DOHH2 (cell line): ENCODE measurements around the gene CCR7.

Experiments used
- H3F3A ChIP-seq: fragments of 200-600 bp; sonication (generic), shearing (Covaris generic); 2 replicates; pipeline ENCODE4 v1.6.0; 2016; ENCODE audit warnings: antibody characterized with exemption, mild to moderate bottlenecking; ENCODE audit not compliant: control insufficient read depth, insufficient read depth
- H3K27ac ChIP-seq: fragments of 200-600 bp; sonication (generic); 2 replicates; pipeline ENCODE4 v1.5.1; 2014; ENCODE audit warnings: low read depth, mild to moderate bottlenecking, low read length, moderate library complexity
- H3K27me3 ChIP-seq: fragments of 200-600 bp; sonication (generic); 2 replicates; pipeline ENCODE4 v1.6.1; 2014; ENCODE audit warnings: mild to moderate bottlenecking, low read length, mixed read lengths; ENCODE audit not compliant: control insufficient read depth
- H3K36me3 ChIP-seq: fragments of 200-600 bp; sonication (generic); 2 replicates; pipeline ENCODE4 v1.6.1; 2014; ENCODE audit warnings: mild to moderate bottlenecking, low read length, moderate library complexity, mixed read lengths; ENCODE audit not compliant: control insufficient read depth
- H3K4me1 ChIP-seq: fragments of 200-600 bp; sonication (generic); 2 replicates; pipeline ENCODE4 v1.6.1; 2014; ENCODE audit warnings: mild to moderate bottlenecking, low read length, mixed read lengths; ENCODE audit not compliant: control insufficient read depth
- H3K4me2 ChIP-seq: fragments of 200-600 bp; sonication (generic); 2 replicates; pipeline ENCODE4 v1.6.0; 2014; ENCODE audit warnings: mild to moderate bottlenecking, low read length, moderate library complexity
- H3K4me3 ChIP-seq: fragments of 200-600 bp; sonication (generic); 2 replicates; pipeline ENCODE4 v1.5.1; 2014; ENCODE audit warnings: mild to moderate bottlenecking, low read length, mixed read lengths
- H3K79me2 ChIP-seq: fragments of 200-600 bp; sonication (generic); 2 replicates; pipeline ENCODE4 v1.6.1; 2014; ENCODE audit warnings: mild to moderate bottlenecking, low read length, mixed read lengths; ENCODE audit not compliant: control insufficient read depth
- H3K9me2 ChIP-seq: fragments of 200-600 bp; sonication (generic); replicated peaks from 2 replicates; pipeline ENCODE4 v1.6.1; 2014; ENCODE audit warnings: mild to moderate bottlenecking, low read length, mixed read lengths; ENCODE audit not compliant: control insufficient read depth
- H3K9me3 ChIP-seq: fragments of 200-600 bp; sonication (generic); 2 replicates; pipeline ENCODE4 v1.6.1; 2014; ENCODE audit warnings: antibody characterized with exemption, low read length, mixed read lengths; ENCODE audit not compliant: control insufficient read depth, insufficient read depth
- H4K20me1 ChIP-seq: fragments of 200-600 bp; sonication (generic); 2 replicates; pipeline ENCODE4 v1.6.0; 2014; ENCODE audit warnings: low read depth, mild to moderate bottlenecking, antibody characterized with exemption, low read length, moderate library complexity; ENCODE audit not compliant: control insufficient read depth, insufficient read depth
- CTCF ChIP-seq: fragments of 200-600 bp; sonication (generic); IDR thresholded peaks from one replicate; pipeline ENCODE4 v1.5.1; 2014; ENCODE audit warnings: antibody characterized with exemption, mild to moderate bottlenecking, low read depth, low read length; ENCODE audit not compliant: poor library complexity, severe bottlenecking
- EZH2phosphoT487 ChIP-seq: fragments of 200-600 bp; sonication (generic); IDR thresholded peaks from 2 replicates; pipeline ENCODE4 v1.6.1; 2017; ENCODE audit warnings: borderline replicate concordance, mild to moderate bottlenecking, antibody characterized with exemption, low read length, moderate library complexity, mixed read lengths

CCR7 gene

GRCh38 chr17:40524243-40524965 is 40.9 kb downstream of the CCR7 start:
- H3K4me2 ChIP-seq: no peak overlapping the region
- H4K20me1 ChIP-seq: no peaks in the 10 kb centered on the region
- H3F3A ChIP-seq: no peaks in the 10 kb centered on the region
- no peaks in the 10 kb centered on the region for H3K9me2 ChIP-seq
- no peaks in the 10 kb centered on the region for H3K4me1 ChIP-seq
- peaks cover 13% of the 10 kb centered on the region; the same call in 1 of the 2 replicates for H3K9me3 ChIP-seq
- H3K27ac ChIP-seq: no peak overlapping the region
- no peak for TF ChIP-seq CTCF
- TF ChIP-seq EZH2phosphoT487: no peak
- no peak overlapping the region for H3K4me3 ChIP-seq
- H3K27me3 ChIP-seq: peaks cover 57% of the 10 kb centered on the region
- no peaks in the 10 kb centered on the region for H3K36me3 ChIP-seq
- no peaks in the 10 kb centered on the region for H3K79me2 ChIP-seq

GRCh38 chr17:40522961-40523310 is 42.3 kb downstream of the CCR7 start:
- Histone ChIP-seq H3K9me3 (peaks cover 13% of the 10 kb centered on the region; the same call in 1 of the 2 replicates), H3K4me2 (no peak overlapping the region), H3F3A (no peaks in the 10 kb centered on the region), H3K4me3 (no peak overlapping the region), H3K79me2 (no peaks in the 10 kb centered on the region), H3K27me3 (peaks cover 59% of the 10 kb centered on the region), H4K20me1 (no peaks in the 10 kb centered on the region), H3K36me3 (no peaks in the 10 kb centered on the region), H3K27ac (no peak overlapping the region), H3K4me1 (no peaks in the 10 kb centered on the region), H3K9me2 (no peaks in the 10 kb centered on the region)
- TF ChIP-seq CTCF (no peak), EZH2phosphoT487 (no peak)

GRCh38 chr17:40522250-40522960 is 42.9 kb downstream of the CCR7 start:
- Histone ChIP-seq H3K27me3 (peaks cover 55% of the 10 kb centered on the region), H3K9me2 (no peaks in the 10 kb centered on the region), H4K20me1 (no peaks in the 10 kb centered on the region), H3K4me2 (no peak overlapping the region), H3K36me3 (no peaks in the 10 kb centered on the region), H3K4me3 (no peak overlapping the region), H3K27ac (no peak overlapping the region), H3K79me2 (no peaks in the 10 kb centered on the region), H3F3A (no peaks in the 10 kb centered on the region), H3K4me1 (peaks cover 1% of the 10 kb centered on the region), H3K9me3 (peaks cover 13% of the 10 kb centered on the region; the same call in 1 of the 2 replicates)
- TF ChIP-seq CTCF: no peak
- TF ChIP-seq EZH2phosphoT487: no peak
